BE2C (cell line): ENCODE measurements around the gene F7.

Experiments used
- DNase-seq: peaks from one replicate; pipeline ENCODE4 v3.0.0-alpha.2; 2020
- H3K27me3 ChIP-seq: fragments of 250-450 bp; sonication (Bioruptor Pico); 2 replicates; pipeline ENCODE4 v1.5.1; 2020; ENCODE audit warnings: mild to moderate bottlenecking
- H3K36me3 ChIP-seq: fragments of 250-450 bp; sonication (Bioruptor Pico); 2 replicates; pipeline ENCODE4 v1.5.1; 2020; ENCODE audit warnings: mild to moderate bottlenecking
- H3K4me1 ChIP-seq: fragments of 250-450 bp; sonication (Bioruptor Pico); 2 replicates; pipeline ENCODE4 v1.5.1; 2020
- H3K4me3 ChIP-seq: 2 replicates; pipeline ENCODE4 v1.5.1; 2011; ENCODE audit warnings: low read depth, low read length
- H3K9me3 ChIP-seq: fragments of 250-450 bp; sonication (Bioruptor Pico); 2 replicates; pipeline ENCODE4 v1.5.1; 2020
- TF ChIP-seq, protein P1 (sequence below): IDR thresholded peaks from 2 replicates; pipeline ENCODE4 v1.5.1; 2012; ENCODE audit warnings: mild to moderate bottlenecking, low read depth, low read length

F7 gene

DNA sequence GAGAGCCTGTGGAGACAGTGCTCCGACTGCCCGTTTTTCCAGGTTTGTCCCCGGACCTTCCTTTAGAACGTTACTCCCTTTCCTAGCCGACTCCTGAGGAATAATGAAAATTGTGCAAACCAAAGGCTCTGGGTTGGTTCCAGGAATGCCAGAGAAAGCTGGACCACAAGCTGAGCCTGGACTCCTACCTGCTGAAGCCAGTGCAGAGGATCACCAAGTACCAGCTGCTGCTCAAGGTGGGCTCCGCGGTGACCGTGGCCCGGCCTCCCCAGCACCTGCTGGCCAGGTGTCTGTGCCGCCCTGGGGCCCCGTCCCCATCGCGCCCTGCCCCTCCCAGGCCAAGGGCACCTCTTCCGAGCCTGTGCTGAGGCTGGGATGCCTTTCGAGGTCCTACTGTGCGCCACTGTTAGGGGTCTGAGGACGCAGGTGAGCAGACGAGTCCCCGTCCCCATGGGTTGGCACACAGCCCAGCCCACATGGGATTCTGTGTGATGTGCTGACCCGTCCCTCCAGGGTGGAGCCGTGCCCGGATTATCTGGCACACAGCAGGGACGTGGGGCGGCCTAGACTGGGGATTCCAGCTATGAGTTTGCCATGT, 20.5 kb upstream of the F7 start:
- Histone ChIP-seq H3K9me3 (no peaks in the 10 kb centered on the region), H3K27me3 (no peaks in the 10 kb centered on the region), H3K4me1 (no peaks in the 10 kb centered on the region), H3K36me3 (no peaks in the 10 kb centered on the region), H3K4me3 (no peak overlapping the region)
- TF ChIP-seq, protein P1, sequence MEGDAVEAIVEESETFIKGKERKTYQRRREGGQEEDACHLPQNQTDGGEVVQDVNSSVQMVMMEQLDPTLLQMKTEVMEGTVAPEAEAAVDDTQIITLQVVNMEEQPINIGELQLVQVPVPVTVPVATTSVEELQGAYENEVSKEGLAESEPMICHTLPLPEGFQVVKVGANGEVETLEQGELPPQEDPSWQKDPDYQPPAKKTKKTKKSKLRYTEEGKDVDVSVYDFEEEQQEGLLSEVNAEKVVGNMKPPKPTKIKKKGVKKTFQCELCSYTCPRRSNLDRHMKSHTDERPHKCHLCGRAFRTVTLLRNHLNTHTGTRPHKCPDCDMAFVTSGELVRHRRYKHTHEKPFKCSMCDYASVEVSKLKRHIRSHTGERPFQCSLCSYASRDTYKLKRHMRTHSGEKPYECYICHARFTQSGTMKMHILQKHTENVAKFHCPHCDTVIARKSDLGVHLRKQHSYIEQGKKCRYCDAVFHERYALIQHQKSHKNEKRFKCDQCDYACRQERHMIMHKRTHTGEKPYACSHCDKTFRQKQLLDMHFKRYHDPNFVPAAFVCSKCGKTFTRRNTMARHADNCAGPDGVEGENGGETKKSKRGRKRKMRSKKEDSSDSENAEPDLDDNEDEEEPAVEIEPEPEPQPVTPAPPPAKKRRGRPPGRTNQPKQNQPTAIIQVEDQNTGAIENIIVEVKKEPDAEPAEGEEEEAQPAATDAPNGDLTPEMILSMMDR = no peak
- DNase-seq = no peak

DNA sequence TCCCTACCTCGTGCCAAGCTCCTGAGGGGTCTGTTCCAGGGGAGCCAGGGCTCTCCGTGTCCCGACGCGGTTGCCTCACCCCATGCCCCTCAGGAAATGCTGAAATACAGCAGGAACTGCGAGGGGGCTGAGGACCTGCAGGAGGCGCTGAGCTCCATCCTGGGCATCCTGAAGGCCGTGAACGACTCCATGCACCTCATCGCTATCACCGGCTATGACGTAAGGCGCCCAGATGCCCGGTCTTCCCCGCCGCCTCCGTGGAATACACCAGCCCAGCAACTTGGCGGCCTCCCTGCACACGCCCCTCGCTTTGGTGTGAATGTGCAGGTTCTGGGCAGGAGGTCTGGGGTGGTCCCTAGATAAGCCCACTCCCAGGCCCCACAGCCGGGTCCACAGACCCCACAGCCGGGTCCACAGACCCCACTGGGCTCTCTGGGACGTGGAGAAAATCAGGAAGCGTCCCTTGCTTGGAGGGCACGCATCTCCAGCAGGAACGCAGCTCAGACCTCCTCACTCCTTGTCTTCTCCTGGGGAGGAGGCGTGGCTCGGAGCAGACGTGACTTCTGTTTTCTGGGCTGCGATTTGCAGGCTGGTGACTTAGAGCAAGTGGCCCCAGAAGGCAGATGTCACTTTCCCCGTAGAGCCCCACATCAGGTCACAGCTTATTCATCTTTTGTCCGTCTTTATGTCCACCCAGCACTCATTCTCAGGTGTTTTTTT, 19.4 kb upstream of the F7 start:
- Histone ChIP-seq H3K36me3 (no peaks in the 10 kb centered on the region), H3K9me3 (no peaks in the 10 kb centered on the region), H3K27me3 (no peaks in the 10 kb centered on the region), H3K4me3 (no peak overlapping the region), H3K4me1 (no peaks in the 10 kb centered on the region)
- TF ChIP-seq, protein P1 = peak; percentile 26; the same call in 1 of the 2 replicates
- no peak for DNase-seq

DNA sequence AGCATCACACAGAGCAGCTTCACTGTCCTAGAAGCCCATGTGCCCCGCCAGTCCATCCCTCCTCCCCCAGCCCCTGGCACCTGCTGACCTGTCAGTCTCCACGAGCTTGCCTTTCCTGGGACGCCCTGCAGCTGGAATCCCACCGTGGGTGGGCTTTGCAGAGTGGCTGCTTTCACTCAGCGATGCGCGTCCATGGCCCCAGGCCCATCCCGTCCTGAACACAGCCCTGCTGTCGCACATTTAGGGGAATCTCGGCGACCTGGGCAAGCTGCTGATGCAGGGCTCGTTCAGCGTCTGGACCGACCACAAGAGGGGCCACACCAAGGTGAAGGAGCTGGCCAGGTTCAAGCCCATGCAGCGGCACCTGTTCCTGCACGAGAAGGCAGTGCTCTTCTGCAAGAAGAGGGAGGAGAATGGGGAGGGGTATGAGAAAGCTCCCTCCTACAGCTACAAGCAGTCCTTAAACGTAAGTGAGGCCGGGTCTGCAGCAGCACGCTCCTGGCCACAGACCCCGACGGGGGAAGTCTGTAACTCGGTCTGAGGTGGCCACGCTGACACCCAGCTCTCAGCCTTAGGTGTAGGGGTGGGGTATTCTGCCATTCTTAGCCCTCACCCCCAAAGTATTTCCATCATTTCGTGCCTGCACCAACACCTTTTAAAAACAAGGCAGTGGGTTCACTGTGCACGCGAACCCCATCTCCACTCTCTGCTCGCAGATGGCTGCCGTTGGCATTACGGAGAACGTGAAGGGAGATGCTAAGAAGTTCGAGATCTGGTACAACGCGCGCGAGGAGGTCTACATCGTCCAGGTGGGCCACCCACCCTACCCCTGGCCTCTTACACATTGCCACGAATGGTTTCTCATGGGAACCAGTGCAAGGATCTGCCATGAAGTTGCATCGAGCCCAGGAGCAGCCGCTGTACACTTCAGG, 18.3 kb upstream of the F7 start:
- H3K36me3 ChIP-seq = no peaks in the 10 kb centered on the region
- no peaks in the 10 kb centered on the region for H3K27me3 ChIP-seq
- H3K4me3 ChIP-seq = no peak overlapping the region
- no peaks in the 10 kb centered on the region for H3K9me3 ChIP-seq
- TF ChIP-seq, protein P1 = no peak
- DNase-seq = peak; percentile 1
- no peaks in the 10 kb centered on the region for H3K4me1 ChIP-seq

DNA sequence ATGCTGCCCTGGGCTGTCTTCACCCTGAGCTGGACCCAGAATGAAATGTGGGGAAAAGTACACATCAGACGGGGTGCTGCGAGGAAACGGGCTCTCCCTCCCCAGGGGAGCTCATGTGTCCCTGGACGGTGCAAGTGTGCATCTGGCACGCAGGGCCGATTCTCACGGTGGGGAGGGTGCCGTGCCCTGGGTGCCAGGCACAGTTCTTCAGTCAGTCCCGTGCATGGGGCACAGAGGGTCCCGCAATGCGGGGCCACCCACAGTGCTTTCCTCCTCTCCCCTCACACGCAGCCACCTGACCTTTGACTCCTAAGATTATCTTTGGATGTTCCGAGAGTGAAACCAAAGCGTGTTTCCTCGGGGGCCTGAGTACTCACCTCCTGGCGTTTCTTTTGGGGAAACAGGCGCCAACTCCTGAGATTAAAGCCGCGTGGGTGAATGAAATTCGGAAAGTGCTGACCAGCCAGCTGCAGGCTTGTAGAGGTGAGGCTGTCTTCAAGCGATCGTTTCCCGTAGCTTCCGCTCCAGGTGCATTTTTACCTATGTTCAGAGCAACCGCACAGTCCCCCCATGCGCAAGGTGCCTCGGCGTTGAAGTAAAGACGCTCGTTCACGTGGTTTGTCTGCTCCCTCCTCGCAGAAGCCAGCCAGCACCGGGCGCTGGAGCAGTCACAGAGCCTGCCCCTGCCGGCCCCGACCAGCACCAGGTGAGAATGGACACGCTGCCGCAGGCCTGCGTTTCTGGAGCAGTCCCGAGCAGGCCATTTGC, 17.5 kb upstream of the F7 start:
- Histone ChIP-seq H3K27me3 (no peaks in the 10 kb centered on the region), H3K4me1 (no peaks in the 10 kb centered on the region), H3K36me3 (no peaks in the 10 kb centered on the region), H3K4me3 (no peak overlapping the region), H3K9me3 (no peaks in the 10 kb centered on the region)
- TF ChIP-seq, protein P1 = no peak
- DNase-seq = peak; percentile 4

DNA sequence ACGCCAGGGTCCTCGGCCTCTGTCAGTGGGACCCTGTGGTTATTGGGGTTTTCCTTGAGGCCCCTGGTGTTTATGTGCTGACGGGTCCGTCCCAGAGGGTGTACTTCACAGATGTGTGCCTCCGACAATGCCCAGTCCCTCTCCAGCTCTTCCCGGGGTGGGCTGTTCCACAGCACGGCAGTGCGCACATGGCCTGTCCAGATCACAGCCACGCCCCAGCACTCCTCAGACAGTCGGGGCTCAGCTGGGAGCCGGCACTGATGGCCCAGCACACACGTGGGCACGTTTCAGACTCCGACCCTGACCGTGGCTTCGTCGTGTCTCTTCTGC, 16.9 kb upstream of the F7 start:
- no peaks in the 10 kb centered on the region for H3K27me3 ChIP-seq
- H3K36me3 ChIP-seq = no peaks in the 10 kb centered on the region
- no peaks in the 10 kb centered on the region for H3K4me1 ChIP-seq
- DNase-seq = peak; percentile 7
- TF ChIP-seq, protein P1 = no peak
- H3K9me3 ChIP-seq = no peaks in the 10 kb centered on the region
- H3K4me3 ChIP-seq = no peak overlapping the region
